GM19324 (cell line): ENCODE data around the gene SLC9C1.

Source experiments
- ATAC-seq: cut with Tn5 transposase; IDR thresholded peaks from one replicate; pipeline ENCODE4 v1.9.1; 2021; ENCODE audit warnings: mild to moderate bottlenecking, moderate library complexity; ENCODE audit not compliant: unreplicated experiment, low FRiP score

SLC9C1 gene

GRCh38 chr3:112117415-112117814, 176.6 kb downstream of the SLC9C1 start:
- ATAC-seq, result no peak

- no peak for ATAC-seq
These were observed 177.2 kb downstream of the SLC9C1 start for GRCh38 chr3:112116748-112117186.

- ATAC-seq, result no peak
These were observed 178.1 kb downstream of the SLC9C1 start for GRCh38 chr3:112115806-112116383.

GRCh38 chr3:112115161-112115739, 178.8 kb downstream of the SLC9C1 start:
- no peak for ATAC-seq

- no peak for ATAC-seq
These were observed 179.3 kb downstream of the SLC9C1 start for GRCh38 chr3:112114576-112115160.

GRCh38 chr3:112111785-112112402, 182.1 kb downstream of the SLC9C1 start:
- peak; percentile 67 for ATAC-seq

- no peak for ATAC-seq
These were observed 184.7 kb downstream of the SLC9C1 start for GRCh38 chr3:112109322-112109721.

- ATAC-seq, result no peak
These were observed 189.2 kb downstream of the SLC9C1 start for GRCh38 chr3:112104774-112105173.

GRCh38 chr3:112101916-112102315, 192.1 kb downstream of the SLC9C1 start:
- no peak for ATAC-seq

- no peak for ATAC-seq
These were observed 196.6 kb downstream of the SLC9C1 start for GRCh38 chr3:112097378-112097777.

- no peak for ATAC-seq
These were observed 197.8 kb downstream of the SLC9C1 start for GRCh38 chr3:112096176-112096575.

GRCh38 chr3:112095731-112096130, 198.3 kb downstream of the SLC9C1 start:
- no peak for ATAC-seq

GRCh38 chr3:112093180-112093522, 200.9 kb downstream of the SLC9C1 start:
- ATAC-seq, result no peak

GRCh38 chr3:112092496-112093179, 201.4 kb downstream of the SLC9C1 start:
- no peak for ATAC-seq

- ATAC-seq, result no peak
These were observed 203.0 kb downstream of the SLC9C1 start for GRCh38 chr3:112090887-112091586.
